Panc1 (cell line): ENCODE data around the gene TOMM40. TPM values are rescaled to one million over a fixed set of nuclear protein-coding genes. Genes with fewer than 3 reads are reported as not detected.
"Not testable (repeated sequence)": the region's sequence is repeated elsewhere in the genome, so short reads cannot be mapped to it uniquely, and the experiment has no call there.

Source experiments
- ATAC-seq: fragments of 200-7000 bp; cut with Tn5 transposase; 2 replicates; pipeline ENCODE4 v1.9.1; 2020; ENCODE audit warnings: mild to moderate bottlenecking, moderate library complexity
- BruUV-seq: library from RNA; stranded (reverse); fragments of 400-500 nt; replicated peaks from 2 replicates; lab custom pipeline; 2021; lab: Mats Ljungman, UMichigan
- CTCF ChIA-PET: fragments of 300-600 bp; sonication (Branson Sonifier 250); formaldehyde crosslinking; loops from one replicate; lab custom pipeline; 2022; ENCODE audit warnings: antibody characterized with exemption; lab: Charles Lee
- POLR2A ChIA-PET: fragments of 300-600 bp; sonication (Branson Sonifier 250); formaldehyde crosslinking; loops from one replicate; lab custom pipeline; 2022; ENCODE audit warnings: antibody characterized with exemption; lab: Charles Lee
- DNase-seq: peaks from one replicate; pipeline ENCODE4 v3.0.0-alpha.2; 2010; ENCODE audit warnings: low read depth, low spot score
- H3K27ac ChIP-seq: 2 replicates; pipeline ENCODE4 v1.5.1; 2011; ENCODE audit warnings: mild to moderate bottlenecking, low read length, inconsistent platforms
- H3K27me3 ChIP-seq: fragments of 200-500 bp; sonication (Bioruptor generic); 2 replicates; pipeline ENCODE4 v1.6.0; 2014; ENCODE audit warnings: low read length, inconsistent platforms; ENCODE audit not compliant: control insufficient read depth, insufficient read depth
- H3K36me3 ChIP-seq: fragments of 200-500 bp; sonication (Bioruptor generic); 2 replicates; pipeline ENCODE4 v1.5.1; 2014; ENCODE audit warnings: inconsistent platforms, mild to moderate bottlenecking, low read length, moderate library complexity; ENCODE audit not compliant: control insufficient read depth, insufficient read depth
- H3K4me1 ChIP-seq: 2 replicates; pipeline ENCODE4 v1.5.1; 2011; ENCODE audit warnings: inconsistent platforms, mild to moderate bottlenecking, low read length, moderate library complexity; ENCODE audit not compliant: control insufficient read depth, insufficient read depth
- H3K4me3 ChIP-seq, 2 experiments: 2 replicates each; pipeline ENCODE4 v1.5.1; 2011 to 2012; ENCODE audit warnings: low read depth in 2 of 2, low read length in 2 of 2, mild to moderate bottlenecking in 2 of 2, inconsistent platforms in 1 of 2, moderate library complexity in 1 of 2
- H3K9me3 ChIP-seq: fragments of 200-500 bp; sonication (Bioruptor generic); 2 replicates; pipeline ENCODE4 v1.5.1; 2014; ENCODE audit warnings: low read depth, mild to moderate bottlenecking, inconsistent platforms, low read length, moderate library complexity; ENCODE audit not compliant: control insufficient read depth, insufficient read depth
- POLR2AphosphoS5 ChIP-seq: IDR thresholded peaks from 2 replicates; pipeline ENCODE4 v1.6.1; 2012; ENCODE audit warnings: mild to moderate bottlenecking, low read depth, low read length, moderate library complexity
- REST ChIP-seq, 2 experiments: IDR thresholded peaks; 2 replicates each; pipeline ENCODE4 v1.6.1; 2011 to 2012; ENCODE audit warnings: low read depth in 2 of 2, control low read depth in 1 of 2, low read length in 1 of 2, mild to moderate bottlenecking in 1 of 2, moderate library complexity in 1 of 2; ENCODE audit not compliant: insufficient read depth in 1 of 2
- SIN3A ChIP-seq: IDR thresholded peaks from 2 replicates; pipeline ENCODE4 v1.6.1; 2012; ENCODE audit warnings: low read depth, mild to moderate bottlenecking, low read length, moderate library complexity, borderline replicate concordance; ENCODE audit not compliant: insufficient read depth
- TCF7L2 ChIP-seq: IDR thresholded peaks from 2 replicates; pipeline ENCODE4 v1.6.1; 2011; ENCODE audit warnings: mild to moderate bottlenecking, low read depth, low read length, inconsistent platforms
- in situ Hi-C: cut with HindIII; loops from 2 replicates; pipeline ENCODE4 v1.10.0; 2016; ENCODE audit warnings: low sequenced_read_pairs, low pct_unique_long_range_greater_than_20kb
- intact Hi-C: fragments of 100-400 bp; cut with micrococcal nuclease; formaldehyde crosslinking; loops from one replicate; pipeline ENCODE4 v1.10.0; 2022; ENCODE audit not compliant: unreplicated experiment
- total RNA-seq: library from RNA; stranded (reverse); gene quantifications from one replicate; pipeline ENCODE4 v1.2.1, GENCODE V29; 2021; ENCODE audit not compliant: unreplicated experiment
- TF ChIP-seq, protein P1 (sequence below): fragments of 450-650 bp; IDR thresholded peaks from 2 replicates; pipeline ENCODE4 v1.5.1; 2017; ENCODE audit warnings: mild to moderate bottlenecking

TOMM40 gene
- total RNA-seq, 1 experiment from 2014 or later, result 147 TPM

DNA sequence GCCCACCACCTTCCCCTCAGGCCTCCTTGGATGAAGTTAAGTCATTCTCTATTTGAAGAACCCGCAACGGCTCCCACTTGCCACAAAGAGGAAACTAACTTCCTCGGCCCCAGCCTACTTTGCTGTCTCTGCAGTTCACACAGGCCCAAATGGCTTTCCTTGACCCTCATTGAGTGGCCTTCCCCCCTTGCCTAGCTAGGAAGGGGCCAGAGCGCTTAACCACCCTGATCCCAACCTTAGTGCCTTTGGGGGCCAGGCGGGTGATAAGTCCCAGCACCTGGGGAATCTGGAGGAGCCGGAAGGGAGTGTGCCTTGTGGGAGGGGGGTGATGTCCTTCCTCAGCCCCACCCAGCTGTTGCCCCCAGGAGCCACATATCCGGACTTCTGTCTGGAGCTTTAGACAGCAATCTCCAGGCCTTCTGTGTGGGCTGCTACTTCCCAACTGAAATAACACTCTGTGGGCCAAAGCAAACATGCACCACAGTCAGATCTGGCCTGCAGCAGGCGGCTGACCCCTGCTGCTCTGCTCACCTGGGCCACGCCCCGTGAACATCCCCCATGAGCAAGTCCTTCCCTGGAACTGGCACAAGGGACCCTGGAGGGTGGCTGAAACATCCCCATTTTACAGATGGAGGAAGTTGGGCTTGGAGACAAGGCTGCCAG is 34.5 kb upstream of the TOMM40 start:
- intact Hi-C loops, result no loop called here

GRCh38 chr19:44857837-44858236 is 33.2 kb upstream of the TOMM40 start:
- Histone ChIP-seq H3K27me3 (no peaks in the 10 kb centered on the region), H3K27ac (peak overlapping the region; percentile 34; the same call in 1 of the 2 replicates), H3K4me1 (peaks cover 29% of the 10 kb centered on the region), H3K36me3 (no peaks in the 10 kb centered on the region), H3K9me3 (no peaks in the 10 kb centered on the region), H3K4me3 (no peak overlapping the region)
- ChIA-PET POLR2A (interaction anchor here (0.6 kb wide), 1 partner anchor 27 kb away, joined by 3 read pairs; no protein-coding TSS in a partner anchor), CTCF (no interaction called here)
- in situ Hi-C loops (no loop called here), intact Hi-C loops (no loop called here)
- BruUV-seq, result no TSS peak
- ATAC-seq (no peak), DNase-seq (no peak)
- no peak for TF ChIP-seq SIN3A

More for the DNA sequence above, 34.5 kb upstream of the TOMM40 start:
- DNase-seq (no peak), ATAC-seq (peak; percentile 83)
- ChIA-PET POLR2A (interaction anchor here (0.6 kb wide), 1 partner anchor 40 kb away, joined by 3 read pairs; no protein-coding TSS in a partner anchor), CTCF (no interaction called here)
- Histone ChIP-seq H3K36me3 (no peaks in the 10 kb centered on the region), H3K27me3 (no peaks in the 10 kb centered on the region), H3K4me3 (no peak overlapping the region), H3K9me3 (no peaks in the 10 kb centered on the region), H3K4me1 (peaks cover 29% of the 10 kb centered on the region), H3K27ac (peak overlapping the region; percentile 63)
- in situ Hi-C loops, result no loop called here
- no peak for TF ChIP-seq SIN3A
- TF ChIP-seq TCF7L2, result no peak
- TF ChIP-seq, protein P1, sequence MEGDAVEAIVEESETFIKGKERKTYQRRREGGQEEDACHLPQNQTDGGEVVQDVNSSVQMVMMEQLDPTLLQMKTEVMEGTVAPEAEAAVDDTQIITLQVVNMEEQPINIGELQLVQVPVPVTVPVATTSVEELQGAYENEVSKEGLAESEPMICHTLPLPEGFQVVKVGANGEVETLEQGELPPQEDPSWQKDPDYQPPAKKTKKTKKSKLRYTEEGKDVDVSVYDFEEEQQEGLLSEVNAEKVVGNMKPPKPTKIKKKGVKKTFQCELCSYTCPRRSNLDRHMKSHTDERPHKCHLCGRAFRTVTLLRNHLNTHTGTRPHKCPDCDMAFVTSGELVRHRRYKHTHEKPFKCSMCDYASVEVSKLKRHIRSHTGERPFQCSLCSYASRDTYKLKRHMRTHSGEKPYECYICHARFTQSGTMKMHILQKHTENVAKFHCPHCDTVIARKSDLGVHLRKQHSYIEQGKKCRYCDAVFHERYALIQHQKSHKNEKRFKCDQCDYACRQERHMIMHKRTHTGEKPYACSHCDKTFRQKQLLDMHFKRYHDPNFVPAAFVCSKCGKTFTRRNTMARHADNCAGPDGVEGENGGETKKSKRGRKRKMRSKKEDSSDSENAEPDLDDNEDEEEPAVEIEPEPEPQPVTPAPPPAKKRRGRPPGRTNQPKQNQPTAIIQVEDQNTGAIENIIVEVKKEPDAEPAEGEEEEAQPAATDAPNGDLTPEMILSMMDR, result no peak
- TF ChIP-seq POLR2AphosphoS5, result no peak
- no peak for TF ChIP-seq REST (IDR thresholded peaks at IDR 0.05; ENCODE audit: insufficient read depth in 1 of 2, low read depth in 2 of 2, low read length in 1 of 2)
- BruUV-seq, result no TSS peak

GRCh38 chr19:44861576-44861975 is 29.5 kb upstream of the TOMM40 start:
- in situ Hi-C loops, BruUV-seq, POLR2A ChIA-PET, intact Hi-C loops, H3K4me3 ChIP-seq, H3K27ac ChIP-seq, DNase-seq, H3K27me3 ChIP-seq, H3K9me3 ChIP-seq, H3K36me3 ChIP-seq, CTCF ChIA-PET, ATAC-seq: not testable (repeated sequence)
- H3K4me1 ChIP-seq, result peaks cover 19% of the 10 kb centered on the region
